Esophagus squamous epithelium (tissue), 4 donors: ENCODE results near the gene RNF207.

Experiments
- CTCF ChIP-seq, 6 experiments: fragments of 450-650 bp in 4 of 6; fragments of 200-600 bp in 2 of 6; sonication (generic) in 2 of 6; IDR thresholded peaks; one replicate each; pipeline ENCODE4 v1.5.1; 2016 to 2019; ENCODE audit warnings: antibody characterized with exemption in 6 of 6, mild to moderate bottlenecking in 4 of 6, moderate library complexity in 4 of 6
- POLR2A ChIP-seq, 4 donors: fragments of 450-650 bp; IDR thresholded peaks; one replicate each; pipeline ENCODE4 v1.6.1; 2017; ENCODE audit warnings: antibody characterized with exemption in 4 of 4, mild to moderate bottlenecking in 4 of 4, moderate library complexity in 3 of 4

DNA sequence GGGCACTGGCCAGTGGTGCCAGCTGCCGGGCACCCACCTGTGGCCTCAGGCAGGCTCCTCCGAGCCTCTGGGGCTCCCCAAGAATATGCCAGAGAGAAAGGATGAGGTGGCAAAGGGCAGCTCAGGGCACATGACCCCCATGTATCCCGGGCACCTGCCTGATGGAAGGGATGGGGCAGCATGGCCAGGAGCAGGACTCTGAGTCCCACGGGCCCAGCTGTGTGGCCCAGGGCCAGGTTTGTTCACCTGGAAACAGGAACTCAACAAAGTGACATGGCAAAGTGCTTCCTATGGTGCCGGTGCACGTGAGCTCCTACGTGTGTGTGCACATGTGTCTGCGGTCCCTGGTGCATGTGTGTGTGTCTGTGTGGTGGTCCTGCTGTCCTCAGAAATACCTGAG, 64.5 kb downstream of the RNF207 start:
- TF ChIP-seq CTCF (IDR thresholded peaks at IDR 0.05) = no peak
- TF ChIP-seq POLR2A (IDR thresholded peaks at IDR 0.05) = no peak
